ENCODE measurements around the gene NFATC2.

Gene NFATC2

DNA sequence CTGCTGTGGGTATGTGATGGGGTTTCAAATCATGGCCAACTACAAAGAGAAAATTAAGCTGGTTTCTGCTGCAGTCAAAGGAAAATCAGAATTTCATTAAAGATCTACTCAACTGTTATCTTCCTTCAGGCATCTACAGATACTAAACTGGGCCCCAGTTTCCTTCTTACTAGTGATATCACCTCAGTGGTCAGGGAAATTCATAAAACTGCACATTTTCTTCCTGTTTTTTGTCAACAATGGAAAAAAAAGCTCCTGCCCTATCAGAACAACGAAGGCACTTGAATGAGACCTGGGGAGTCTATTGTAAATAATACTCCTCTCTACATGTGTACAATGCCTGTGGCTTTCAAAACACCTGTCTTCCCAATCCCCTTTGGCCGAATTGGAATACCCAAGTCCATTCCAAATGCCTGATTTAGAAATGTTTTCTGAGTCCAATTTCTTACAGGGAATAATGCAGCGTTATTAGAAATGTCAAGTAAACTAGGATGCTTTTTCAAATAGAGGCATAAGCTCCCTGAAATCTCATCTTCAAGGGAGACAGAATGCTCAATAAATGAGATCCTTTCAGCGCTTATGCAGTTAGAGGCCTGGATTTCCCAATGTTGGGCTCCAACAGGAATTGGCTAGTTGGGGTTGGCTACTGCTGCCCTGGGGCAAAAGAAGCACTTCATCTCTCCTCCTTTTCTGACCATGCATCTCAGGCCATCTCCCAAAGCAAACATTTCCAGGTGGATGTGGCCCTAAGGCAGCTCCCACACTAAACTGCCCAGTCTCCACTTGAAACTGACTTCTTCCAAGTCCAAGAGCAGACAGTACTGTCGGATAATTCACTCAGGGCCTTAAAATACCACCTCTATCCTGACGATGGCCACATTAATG is 143.3 kb downstream of the NFATC2 start:
- no peak for ATAC-seq
- TF ChIP-seq ZC3H10 (CRISPR knock-in tag; IDR thresholded peaks at IDR 0.05): no peak
- TF ChIP-seq, protein P1, sequence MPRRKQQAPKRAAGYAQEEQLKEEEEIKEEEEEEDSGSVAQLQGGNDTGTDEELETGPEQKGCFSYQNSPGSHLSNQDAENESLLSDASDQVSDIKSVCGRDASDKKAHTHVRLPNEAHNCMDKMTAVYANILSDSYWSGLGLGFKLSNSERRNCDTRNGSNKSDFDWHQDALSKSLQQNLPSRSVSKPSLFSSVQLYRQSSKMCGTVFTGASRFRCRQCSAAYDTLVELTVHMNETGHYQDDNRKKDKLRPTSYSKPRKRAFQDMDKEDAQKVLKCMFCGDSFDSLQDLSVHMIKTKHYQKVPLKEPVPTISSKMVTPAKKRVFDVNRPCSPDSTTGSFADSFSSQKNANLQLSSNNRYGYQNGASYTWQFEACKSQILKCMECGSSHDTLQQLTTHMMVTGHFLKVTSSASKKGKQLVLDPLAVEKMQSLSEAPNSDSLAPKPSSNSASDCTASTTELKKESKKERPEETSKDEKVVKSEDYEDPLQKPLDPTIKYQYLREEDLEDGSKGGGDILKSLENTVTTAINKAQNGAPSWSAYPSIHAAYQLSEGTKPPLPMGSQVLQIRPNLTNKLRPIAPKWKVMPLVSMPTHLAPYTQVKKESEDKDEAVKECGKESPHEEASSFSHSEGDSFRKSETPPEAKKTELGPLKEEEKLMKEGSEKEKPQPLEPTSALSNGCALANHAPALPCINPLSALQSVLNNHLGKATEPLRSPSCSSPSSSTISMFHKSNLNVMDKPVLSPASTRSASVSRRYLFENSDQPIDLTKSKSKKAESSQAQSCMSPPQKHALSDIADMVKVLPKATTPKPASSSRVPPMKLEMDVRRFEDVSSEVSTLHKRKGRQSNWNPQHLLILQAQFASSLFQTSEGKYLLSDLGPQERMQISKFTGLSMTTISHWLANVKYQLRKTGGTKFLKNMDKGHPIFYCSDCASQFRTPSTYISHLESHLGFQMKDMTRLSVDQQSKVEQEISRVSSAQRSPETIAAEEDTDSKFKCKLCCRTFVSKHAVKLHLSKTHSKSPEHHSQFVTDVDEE (CRISPR knock-in tag; IDR thresholded peaks at IDR 0.05): no peak
- TF ChIP-seq OSR1 (CRISPR knock-in tag; IDR thresholded peaks at IDR 0.05): no peak
- TF ChIP-seq TCF4 (CRISPR knock-in tag; IDR thresholded peaks at IDR 0.05; ENCODE audit: borderline replicate concordance): no peak
- TF ChIP-seq RARB (CRISPR knock-in tag; IDR thresholded peaks at IDR 0.05): no peak
- no peak for TF ChIP-seq GLIS3 (CRISPR knock-in tag; IDR thresholded peaks at IDR 0.05)

DNA sequence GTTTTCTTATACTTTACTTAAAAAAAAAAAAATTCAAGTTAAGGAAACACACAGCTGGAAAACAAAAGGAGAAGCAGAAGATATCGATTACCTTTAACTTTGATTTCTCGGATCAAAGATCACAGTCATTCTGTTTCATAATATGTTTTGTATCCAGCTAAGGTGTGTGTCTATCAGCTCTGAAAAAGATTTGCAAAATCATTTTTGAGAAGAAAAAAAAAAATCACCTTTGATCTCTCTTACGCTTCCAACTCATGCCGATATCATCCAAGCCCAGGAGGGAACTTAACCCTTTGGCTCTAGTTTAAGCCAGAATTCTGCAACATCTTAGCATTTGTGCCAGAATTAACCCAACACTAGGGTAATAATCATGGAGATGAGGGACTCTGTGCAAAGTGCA is 144.0 kb downstream of the NFATC2 start:
- TF ChIP-seq TCF4 (CRISPR knock-in tag; IDR thresholded peaks at IDR 0.05; ENCODE audit: borderline replicate concordance) (no peak), BACH2 (CRISPR knock-in tag; IDR thresholded peaks at IDR 0.05; ENCODE audit: borderline replicate concordance) (no peak), SNAI2 (CRISPR knock-in tag; IDR thresholded peaks at IDR 0.05) (no peak), OSR1 (CRISPR knock-in tag; IDR thresholded peaks at IDR 0.05) (no peak), ZNF565 (CRISPR knock-in tag; conservative IDR thresholded peaks at IDR 0.05; ENCODE audit: low read depth) (no peak), ZFP3 (CRISPR knock-in tag; IDR thresholded peaks at IDR 0.05) (no peak), PPARA (CRISPR knock-in tag; IDR thresholded peaks at IDR 0.05; ENCODE audit: borderline replicate concordance) (no peak), GLIS3 (CRISPR knock-in tag; IDR thresholded peaks at IDR 0.05) (no peak), ESRRG (CRISPR knock-in tag; IDR thresholded peaks at IDR 0.05) (no peak), ZNF70 (CRISPR knock-in tag; IDR thresholded peaks at IDR 0.05) (no peak), CSDC2 (CRISPR knock-in tag; IDR thresholded peaks at IDR 0.05) (no peak), ZC3H10 (CRISPR knock-in tag; IDR thresholded peaks at IDR 0.05) (no peak), ISL1 (CRISPR knock-in tag; IDR thresholded peaks at IDR 0.05) (no peak)
- TF ChIP-seq, protein P2, sequence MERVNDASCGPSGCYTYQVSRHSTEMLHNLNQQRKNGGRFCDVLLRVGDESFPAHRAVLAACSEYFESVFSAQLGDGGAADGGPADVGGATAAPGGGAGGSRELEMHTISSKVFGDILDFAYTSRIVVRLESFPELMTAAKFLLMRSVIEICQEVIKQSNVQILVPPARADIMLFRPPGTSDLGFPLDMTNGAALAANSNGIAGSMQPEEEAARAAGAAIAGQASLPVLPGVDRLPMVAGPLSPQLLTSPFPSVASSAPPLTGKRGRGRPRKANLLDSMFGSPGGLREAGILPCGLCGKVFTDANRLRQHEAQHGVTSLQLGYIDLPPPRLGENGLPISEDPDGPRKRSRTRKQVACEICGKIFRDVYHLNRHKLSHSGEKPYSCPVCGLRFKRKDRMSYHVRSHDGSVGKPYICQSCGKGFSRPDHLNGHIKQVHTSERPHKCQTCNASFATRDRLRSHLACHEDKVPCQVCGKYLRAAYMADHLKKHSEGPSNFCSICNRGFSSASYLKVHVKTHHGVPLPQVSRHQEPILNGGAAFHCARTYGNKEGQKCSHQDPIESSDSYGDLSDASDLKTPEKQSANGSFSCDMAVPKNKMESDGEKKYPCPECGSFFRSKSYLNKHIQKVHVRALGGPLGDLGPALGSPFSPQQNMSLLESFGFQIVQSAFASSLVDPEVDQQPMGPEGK (CRISPR knock-in tag; IDR thresholded peaks at IDR 0.05; ENCODE audit: borderline replicate concordance): no peak
- TF ChIP-seq, protein P3, sequence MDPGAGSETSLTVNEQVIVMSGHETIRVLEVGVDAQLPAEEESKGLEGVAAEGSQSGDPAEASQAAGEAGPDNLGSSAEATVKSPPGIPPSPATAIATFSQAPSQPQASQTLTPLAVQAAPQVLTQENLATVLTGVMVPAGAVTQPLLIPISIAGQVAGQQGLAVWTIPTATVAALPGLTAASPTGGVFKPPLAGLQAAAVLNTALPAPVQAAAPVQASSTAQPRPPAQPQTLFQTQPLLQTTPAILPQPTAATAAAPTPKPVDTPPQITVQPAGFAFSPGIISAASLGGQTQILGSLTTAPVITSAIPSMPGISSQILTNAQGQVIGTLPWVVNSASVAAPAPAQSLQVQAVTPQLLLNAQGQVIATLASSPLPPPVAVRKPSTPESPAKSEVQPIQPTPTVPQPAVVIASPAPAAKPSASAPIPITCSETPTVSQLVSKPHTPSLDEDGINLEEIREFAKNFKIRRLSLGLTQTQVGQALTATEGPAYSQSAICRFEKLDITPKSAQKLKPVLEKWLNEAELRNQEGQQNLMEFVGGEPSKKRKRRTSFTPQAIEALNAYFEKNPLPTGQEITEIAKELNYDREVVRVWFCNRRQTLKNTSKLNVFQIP (CRISPR knock-in tag; IDR thresholded peaks at IDR 0.05; ENCODE audit: borderline replicate concordance, low read depth): no peak
- TF ChIP-seq, protein P4, sequence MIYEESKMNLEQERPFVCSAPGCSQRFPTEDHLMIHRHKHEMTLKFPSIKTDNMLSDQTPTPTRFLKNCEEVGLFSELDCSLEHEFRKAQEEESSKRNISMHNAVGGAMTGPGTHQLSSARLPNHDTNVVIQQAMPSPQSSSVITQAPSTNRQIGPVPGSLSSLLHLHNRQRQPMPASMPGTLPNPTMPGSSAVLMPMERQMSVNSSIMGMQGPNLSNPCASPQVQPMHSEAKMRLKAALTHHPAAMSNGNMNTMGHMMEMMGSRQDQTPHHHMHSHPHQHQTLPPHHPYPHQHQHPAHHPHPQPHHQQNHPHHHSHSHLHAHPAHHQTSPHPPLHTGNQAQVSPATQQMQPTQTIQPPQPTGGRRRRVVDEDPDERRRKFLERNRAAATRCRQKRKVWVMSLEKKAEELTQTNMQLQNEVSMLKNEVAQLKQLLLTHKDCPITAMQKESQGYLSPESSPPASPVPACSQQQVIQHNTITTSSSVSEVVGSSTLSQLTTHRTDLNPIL (CRISPR knock-in tag; IDR thresholded peaks at IDR 0.05; ENCODE audit: low read depth): no peak
- TF ChIP-seq, protein P1 (CRISPR knock-in tag; IDR thresholded peaks at IDR 0.05): no peak
- ATAC-seq: no peak

DNA sequence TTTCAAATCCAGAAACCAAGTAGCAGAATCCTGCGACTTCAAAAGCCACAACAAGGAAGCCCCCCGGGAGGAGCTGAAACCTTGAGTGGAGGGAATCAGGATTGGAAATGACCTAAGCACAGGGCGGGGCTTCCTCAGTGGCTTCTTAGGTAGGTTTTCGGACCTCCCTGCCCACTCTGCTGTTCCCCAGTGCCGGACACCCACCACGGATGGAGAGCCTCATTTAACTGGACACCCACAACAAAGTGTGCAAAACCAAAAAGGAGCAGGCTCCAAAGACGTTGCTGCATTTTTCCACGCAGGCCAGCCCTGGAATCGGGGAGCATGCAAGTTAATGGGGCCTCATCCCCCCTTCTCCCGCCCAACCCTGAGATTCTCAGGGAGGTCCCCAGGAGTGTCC is 144.4 kb downstream of the NFATC2 start:
- ATAC-seq: no peak

More for the DNA sequence above, 144.4 kb downstream of the NFATC2 start:
- no peak for TF ChIP-seq ZNF8 (CRISPR knock-in tag; IDR thresholded peaks at IDR 0.05)
- no peak for TF ChIP-seq ZNF565 (CRISPR knock-in tag; conservative IDR thresholded peaks at IDR 0.05; ENCODE audit: low read depth)
- TF ChIP-seq ZNF70 (CRISPR knock-in tag; IDR thresholded peaks at IDR 0.05): no peak
- TF ChIP-seq GLIS3 (CRISPR knock-in tag; IDR thresholded peaks at IDR 0.05): no peak
- TF ChIP-seq TOX (CRISPR knock-in tag; IDR thresholded peaks at IDR 0.05; ENCODE audit: borderline replicate concordance): no peak
- TF ChIP-seq CSDC2 (CRISPR knock-in tag; IDR thresholded peaks at IDR 0.05): no peak
- TF ChIP-seq ZFP30 (CRISPR knock-in tag; IDR thresholded peaks at IDR 0.05): no peak
- TF ChIP-seq, protein P1 (CRISPR knock-in tag; IDR thresholded peaks at IDR 0.05): no peak
- no peak for TF ChIP-seq SNAI2 (CRISPR knock-in tag; IDR thresholded peaks at IDR 0.05)
- no peak for TF ChIP-seq ARNTL (CRISPR knock-in tag; IDR thresholded peaks at IDR 0.05; ENCODE audit: borderline replicate concordance, low read depth)
